HG03025 (cell line): ENCODE results near the gene RXYLT1.

Experiments used
- ATAC-seq: cut with Tn5 transposase; IDR thresholded peaks from one replicate; pipeline ENCODE4 v1.9.1; 2021; ENCODE audit warnings: mild to moderate bottlenecking, moderate library complexity; ENCODE audit not compliant: unreplicated experiment, low FRiP score

Gene RXYLT1

DNA sequence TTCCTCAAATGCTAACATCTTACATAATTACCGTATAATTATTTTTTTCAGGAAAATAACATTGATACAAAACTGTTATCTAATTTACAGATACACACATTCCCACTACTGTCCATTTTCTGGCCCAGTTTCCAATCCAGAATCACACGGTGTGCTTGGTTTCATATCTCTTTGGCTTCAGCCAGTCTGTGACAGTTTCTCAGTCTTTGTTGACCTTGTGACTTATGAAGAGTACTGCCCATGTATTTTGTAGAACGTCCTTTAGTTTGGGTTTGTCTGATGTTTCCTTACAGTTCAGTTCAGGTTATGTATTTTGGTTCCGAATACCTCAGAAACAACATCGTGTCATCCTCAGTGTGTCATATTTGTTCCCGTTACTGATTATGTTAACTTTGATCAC is 16.2 kb downstream of the RXYLT1 start:
- no peak for ATAC-seq

DNA sequence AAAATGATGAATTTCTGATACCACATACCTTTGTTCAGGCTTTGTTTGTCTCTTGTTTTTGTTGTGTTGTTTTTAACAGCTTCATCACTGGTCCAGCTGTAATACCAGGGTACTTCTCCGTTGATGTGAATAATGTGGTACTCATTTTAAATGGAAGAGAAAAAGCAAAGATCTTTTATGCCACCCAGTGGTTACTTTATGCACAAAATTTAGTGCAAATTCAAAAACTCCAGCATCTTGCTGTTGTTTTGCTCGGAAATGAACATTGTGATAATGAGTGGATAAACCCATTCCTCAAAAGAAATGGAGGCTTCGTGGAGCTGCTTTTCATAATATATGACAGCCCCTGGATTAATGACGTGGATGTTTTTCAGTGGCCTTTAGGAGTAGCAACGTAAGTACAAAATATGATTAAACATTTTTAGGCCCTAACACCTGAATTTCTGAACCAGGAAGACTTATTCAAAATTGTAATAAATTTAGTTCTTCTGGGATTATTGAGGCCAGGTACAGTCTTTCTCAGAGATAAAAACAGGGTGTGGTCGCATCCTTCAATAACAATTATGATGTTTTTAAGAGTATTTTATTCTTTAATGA is 22.4 kb downstream of the RXYLT1 start:
- no peak for ATAC-seq

DNA sequence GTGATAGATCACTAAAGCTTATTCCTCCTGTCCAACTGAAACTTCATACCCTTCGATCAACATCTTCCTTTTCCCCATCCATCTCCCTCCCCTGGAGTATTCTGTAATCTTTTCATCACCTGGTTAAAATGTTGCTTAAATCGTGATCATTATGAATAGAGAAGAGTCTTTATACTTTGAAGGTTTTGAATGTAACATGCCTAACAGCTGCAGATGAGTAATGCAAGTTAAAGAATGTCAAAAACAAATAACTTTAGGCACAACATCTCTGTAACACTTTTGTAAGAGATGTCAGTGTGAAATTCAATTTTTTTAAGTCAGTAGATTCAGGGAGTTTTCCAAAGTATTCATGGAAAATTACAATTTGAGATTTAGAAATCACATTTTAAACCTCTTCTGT is 25.0 kb downstream of the RXYLT1 start:
- ATAC-seq: no peak

DNA sequence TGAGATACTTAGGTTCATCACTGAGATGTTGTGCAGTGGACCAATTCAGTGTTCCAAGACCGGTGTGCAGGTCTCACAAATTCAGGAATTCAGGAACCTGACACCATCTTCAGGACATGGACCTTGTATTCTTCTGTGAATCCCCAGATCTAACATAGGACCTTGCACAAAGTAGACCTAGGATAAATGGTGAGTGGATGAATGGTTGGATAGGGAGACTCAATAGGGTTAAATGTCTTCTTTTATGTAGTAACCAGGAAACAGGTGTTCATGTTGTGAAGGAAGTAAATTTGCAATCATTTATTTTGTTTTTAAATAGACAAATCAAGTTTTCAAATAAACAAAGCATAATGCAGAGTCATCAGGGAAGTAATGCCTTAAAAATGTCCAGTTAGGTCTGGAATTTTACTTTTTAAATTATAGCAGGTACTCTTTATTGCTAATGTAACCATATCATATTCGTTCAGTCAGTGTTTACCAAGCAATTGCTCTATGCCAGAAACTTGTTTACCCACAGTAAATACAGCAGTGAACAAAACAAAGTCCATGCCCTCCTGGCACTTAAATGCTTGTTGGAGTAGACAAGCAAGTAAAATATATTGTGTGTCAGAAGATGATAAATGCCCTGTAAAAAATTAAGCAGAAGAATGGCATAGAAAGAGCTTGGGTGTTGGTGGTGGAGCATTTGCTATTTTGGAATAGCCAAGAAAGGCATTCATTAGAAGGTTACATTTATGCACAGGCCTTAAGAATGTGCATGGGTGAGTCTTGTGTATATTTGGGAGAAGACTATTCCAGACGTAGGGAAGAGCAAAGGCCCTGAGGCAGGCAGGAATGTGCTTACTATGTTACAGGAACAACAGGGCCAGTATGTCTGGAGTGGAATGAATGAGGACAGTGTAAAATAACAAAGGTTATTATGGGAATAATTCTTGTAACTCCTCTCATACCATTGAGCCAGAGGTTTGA is 26.3 kb downstream of the RXYLT1 start:
- ATAC-seq: no peak

- ATAC-seq: no peak
Measured at GRCh38 chr12:63808631-63809030, 28.9 kb downstream of the RXYLT1 start.

- no peak for ATAC-seq
Measured at GRCh38 chr12:63809566-63809965, 29.9 kb downstream of the RXYLT1 start.

- no peak for ATAC-seq
Measured at GRCh38 chr12:63811334-63811733, 31.6 kb downstream of the RXYLT1 start.

DNA sequence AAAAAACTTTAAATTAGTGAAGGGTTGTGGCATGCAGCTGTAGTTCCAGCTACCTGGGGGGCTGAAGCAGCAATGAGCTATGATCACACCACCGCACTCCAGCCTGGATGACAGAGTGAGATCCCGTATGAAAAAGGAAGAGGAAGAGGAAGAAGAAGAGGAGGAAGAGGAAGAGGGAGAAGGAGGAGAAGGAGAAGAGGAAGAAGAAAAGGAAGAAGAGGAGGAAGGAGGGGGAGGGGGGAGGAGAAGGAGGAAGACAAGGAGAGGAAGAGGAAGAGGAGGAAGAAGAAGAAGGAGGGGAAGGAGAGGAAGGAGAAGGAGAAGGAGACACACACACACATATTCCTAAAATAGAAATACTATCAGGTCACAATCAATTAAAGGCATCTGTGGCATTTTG is 32.0 kb downstream of the RXYLT1 start:
- no peak for ATAC-seq

DNA sequence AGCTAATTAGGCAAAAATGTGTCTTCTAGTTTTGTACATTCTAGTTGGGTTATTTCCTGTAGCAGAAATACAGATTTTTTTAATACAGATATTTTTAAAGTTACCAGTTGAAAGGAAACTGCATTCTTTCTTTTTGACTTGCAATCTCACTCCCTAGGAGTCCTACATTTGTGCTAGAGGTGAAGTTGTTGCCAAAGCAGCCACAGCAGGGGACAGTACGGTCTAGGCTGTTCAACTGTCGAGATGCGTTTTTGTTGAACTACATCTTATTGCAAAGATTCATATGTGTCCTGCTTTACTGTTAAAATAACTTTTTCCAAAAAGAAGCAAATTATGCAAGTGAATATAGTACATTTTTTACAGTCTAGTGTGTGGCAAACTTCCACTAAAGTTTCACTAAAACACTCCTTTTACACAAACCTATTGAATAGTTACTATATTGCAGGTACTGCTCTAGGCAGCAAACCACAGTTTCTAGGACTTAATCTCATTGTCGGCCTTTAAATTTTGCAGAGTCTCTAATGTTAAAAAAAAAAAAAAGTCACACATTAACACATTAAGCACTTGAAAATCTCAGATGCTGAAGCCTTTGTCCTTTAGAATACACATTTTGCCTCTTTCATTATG is 34.5 kb downstream of the RXYLT1 start:
- ATAC-seq: peak; percentile 43

- ATAC-seq: no peak
Measured at GRCh38 chr12:63815482-63815852, 35.8 kb downstream of the RXYLT1 start.

DNA sequence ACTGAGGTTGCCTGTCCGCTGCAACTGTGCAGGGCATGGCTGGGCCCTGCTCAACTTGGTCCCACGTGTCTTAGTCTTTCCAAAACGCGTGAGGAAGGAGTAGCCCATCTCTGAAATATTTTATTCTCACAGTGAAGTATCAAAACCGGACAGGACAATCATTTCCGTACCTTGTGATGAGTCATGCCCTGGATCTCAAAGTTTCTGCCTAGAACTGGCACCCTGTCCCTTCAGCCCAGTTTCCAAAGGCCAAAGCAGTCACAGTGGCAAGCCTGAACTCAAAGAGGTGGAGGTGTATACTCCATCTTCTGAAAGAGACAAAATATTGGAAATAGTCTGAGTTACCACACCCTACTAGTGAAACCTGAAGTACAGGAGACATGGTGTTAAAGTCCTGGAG is 36.3 kb downstream of the RXYLT1 start:
- no peak for ATAC-seq

GRCh38 chr12:63820427-63820826 is 40.7 kb downstream of the RXYLT1 start:
- ATAC-seq: no peak

DNA sequence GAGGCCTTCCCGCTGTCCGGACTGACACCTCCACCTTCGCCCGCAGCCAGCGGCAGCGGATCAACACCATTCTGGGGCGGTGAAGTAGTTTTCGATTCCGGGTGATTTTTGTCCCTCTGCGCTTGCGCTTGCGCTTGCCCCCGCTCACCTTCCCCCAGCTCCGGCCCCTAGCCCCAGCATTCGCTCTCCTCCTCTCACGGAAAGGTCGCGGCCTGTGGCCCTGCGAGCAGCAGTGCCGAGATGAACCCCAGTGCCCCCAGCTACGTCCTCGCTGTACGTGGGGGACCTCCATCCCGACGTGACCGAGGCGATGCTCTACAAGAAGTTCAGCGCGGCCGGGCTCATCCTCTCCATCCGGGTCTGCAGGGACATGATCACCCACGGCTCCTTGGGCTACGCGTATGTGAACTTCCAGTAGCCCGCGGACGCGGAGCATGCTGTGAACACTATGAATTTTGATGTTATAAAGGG is 42.1 kb downstream of the RXYLT1 start:
- no peak for ATAC-seq

- ATAC-seq: no peak
Measured at GRCh38 chr12:63822352-63822751, 42.6 kb downstream of the RXYLT1 start.

DNA sequence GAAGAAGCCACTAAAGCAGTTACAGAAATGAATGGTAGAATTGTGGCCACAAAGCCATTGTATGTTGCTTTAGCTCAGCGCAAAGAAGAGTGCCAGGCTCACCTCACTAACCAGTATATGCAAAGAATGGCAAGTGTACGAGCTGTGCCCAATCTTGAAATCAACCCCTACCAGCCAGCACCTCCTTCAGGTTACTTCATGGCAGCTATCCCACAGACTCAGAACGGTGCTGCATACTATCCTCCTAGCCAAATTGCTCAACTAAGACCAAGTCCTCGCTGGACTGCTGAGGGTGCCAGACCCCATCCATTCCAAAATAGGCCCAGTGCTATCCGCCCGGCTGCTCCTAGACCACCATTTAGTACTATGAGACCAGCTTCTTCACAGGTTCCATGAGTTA is 43.3 kb downstream of the RXYLT1 start:
- no peak for ATAC-seq

- ATAC-seq: peak; percentile 53
Measured at GRCh38 chr12:63826006-63826585, 46.4 kb downstream of the RXYLT1 start.

GRCh38 chr12:63828867-63829266 is 49.2 kb downstream of the RXYLT1 start:
- ATAC-seq: no peak

DNA sequence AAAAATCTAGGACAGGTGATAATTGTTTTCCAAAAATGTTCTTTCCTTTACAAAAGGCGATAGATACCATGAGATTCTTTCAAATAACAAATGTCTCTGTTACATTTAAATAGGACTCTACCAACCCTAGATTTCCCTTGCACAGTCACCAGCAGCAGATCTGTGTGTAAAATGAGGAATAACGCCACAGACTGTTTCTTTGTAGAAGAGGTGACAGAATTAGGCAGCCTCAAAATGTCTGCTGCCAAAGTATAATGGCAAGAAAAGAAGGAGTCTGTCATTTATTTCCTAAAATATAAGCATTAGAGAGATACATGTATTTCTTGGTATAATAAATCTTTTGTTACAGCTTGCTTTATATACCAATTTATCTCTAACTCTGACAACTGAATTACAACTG is 56.3 kb downstream of the RXYLT1 start:
- ATAC-seq: no peak

DNA sequence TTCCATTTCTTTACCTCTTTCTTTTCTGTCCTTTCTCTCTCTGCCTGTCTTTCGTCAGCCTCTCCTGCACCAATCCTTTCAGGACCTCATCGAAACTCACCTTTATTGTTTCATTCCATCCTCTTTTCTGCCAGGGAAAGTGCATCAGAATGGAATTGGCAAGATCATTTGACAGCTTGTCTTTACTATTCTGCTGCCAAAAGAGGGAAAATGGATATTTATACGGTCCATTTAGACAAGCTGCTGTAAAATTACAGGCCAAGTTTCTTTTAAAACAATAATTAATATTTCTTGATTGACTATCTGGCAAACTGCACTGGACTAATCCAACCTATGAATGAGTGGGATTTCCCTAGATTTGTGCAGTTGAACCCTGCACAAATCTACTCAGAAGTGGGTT is 57.2 kb downstream of the RXYLT1 start:
- no peak for ATAC-seq

DNA sequence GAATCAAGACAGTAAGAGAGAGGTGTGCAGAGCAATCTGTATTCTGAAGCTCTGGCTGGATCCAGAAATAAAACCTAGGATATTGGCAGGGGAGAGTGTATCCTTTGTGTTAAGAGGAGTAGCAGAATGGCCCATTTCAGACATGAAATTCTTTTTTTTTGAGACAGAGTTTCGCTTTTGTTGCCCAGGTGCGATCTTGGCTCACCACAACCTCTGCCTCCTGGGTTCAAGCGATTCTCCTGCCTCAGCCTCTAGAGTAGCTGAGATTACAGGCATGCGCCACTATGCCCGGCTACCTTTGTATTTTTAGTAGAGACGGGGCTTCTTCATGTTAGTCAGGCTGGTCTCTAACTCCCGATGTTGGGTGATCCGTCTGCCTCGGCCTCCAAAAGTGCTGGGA is 58.7 kb downstream of the RXYLT1 start:
- ATAC-seq: no peak

GRCh38 chr12:63841011-63841410 is 61.3 kb downstream of the RXYLT1 start:
- ATAC-seq: no peak
